ENCODE measurements around the gene PDE9A. TPM values are rescaled to one million over a fixed set of nuclear protein-coding genes. Genes with fewer than 3 reads are reported as not detected.

PDE9A gene
- total and polyA plus RNA-seq, 2 donors (not counting 3 experiments of a cell fraction or from before 2014, with no cell fraction given), result 0.28 to 2.2 TPM

GRCh38 chr21:42734323-42734971 lies 81.0 kb downstream of the PDE9A start:
- H4K20me1 ChIP-seq (replicated peaks; ENCODE audit: control insufficient read depth, extremely low read depth, insufficient read depth, low read length), result no peaks in the 10 kb centered on the region
- H3K36me3 ChIP-seq (ENCODE audit: control insufficient read depth in 2 of 2, extremely low read depth in 1 of 2, insufficient read depth in 2 of 2, low read length in 2 of 2), result no peaks in the 10 kb centered on the region
- no peaks in the 10 kb centered on the region for H3K9me1 ChIP-seq (replicated peaks; ENCODE audit: control insufficient read depth, extremely low read depth, insufficient read depth, low read length)
- H3K9me3 ChIP-seq (replicated peaks; ENCODE audit: control insufficient read depth, insufficient read depth, low read length), result no peaks in the 10 kb centered on the region
- no peak overlapping the region for H2AFZ ChIP-seq (ENCODE audit: low read depth, low read length)
- BruUV-seq (replicated peaks), result no TSS peak
- ChIA-PET CTCF (interaction anchor here (1.4 kb wide), 1 partner anchor 20 kb away, joined by 3 read pairs; no protein-coding TSS in a partner anchor), POLR2A (no interaction called here)
- no peak for TF ChIP-seq GATA2 (IDR thresholded peaks at IDR 0.05; ENCODE audit: insufficient read depth, insufficient read length, low read depth, low read length)
- no peak for TF ChIP-seq MYC (IDR thresholded peaks at IDR 0.05; ENCODE audit: low read depth, low read length)
- no peak for TF ChIP-seq FOS (IDR thresholded peaks at IDR 0.05; ENCODE audit: borderline replicate concordance, insufficient read depth, low read length)
- TF ChIP-seq EZH2 (IDR thresholded peaks at IDR 0.05; ENCODE audit: borderline replicate concordance, low read depth, low read length, severe bottlenecking), result no peak
- no peak for TF ChIP-seq MAX (IDR thresholded peaks at IDR 0.05; ENCODE audit: insufficient read depth, insufficient read length)
- TF ChIP-seq CTCF (IDR thresholded peaks at IDR 0.05; ENCODE audit: extremely low read depth in 1 of 2, insufficient read depth in 1 of 2, low read depth in 1 of 2, low read length in 2 of 2), result no peak
- no peak overlapping the region for H3K27ac ChIP-seq (ENCODE audit: insufficient read depth, low read depth, low read length)
- no peak overlapping the region for H3K9ac ChIP-seq (replicated peaks; ENCODE audit: extremely low read depth, insufficient read depth, low read length)
- DNase-seq (ENCODE audit: low read depth, low spot score) (no peak), FAIRE-seq (no peak)
- no peak overlapping the region for H3K4me2 ChIP-seq (ENCODE audit: insufficient read depth, low read length)
- H3K4me1 ChIP-seq (ENCODE audit: control insufficient read depth, extremely low read depth, insufficient read depth, low read length), result no peaks in the 10 kb centered on the region
- dilution Hi-C loops (cut with MboI; ENCODE audit: extremely low pct_ligation_motif_present, low sequenced_read_pairs), result no loop called here
- H3K4me3 ChIP-seq (replicated peaks in 1 of 3; ENCODE audit: insufficient read depth in 1 of 3, low read depth in 1 of 3, low read length in 3 of 3), result no peak overlapping the region
- peaks cover 0 to 3% of the 10 kb centered on the region in 2 experiments for H3K27me3 ChIP-seq (ENCODE audit: control insufficient read depth in 2 of 2, insufficient read depth in 2 of 2, low read length in 2 of 2)
- intact Hi-C loops (cut with micrococcal nuclease), result no loop called here
- H3K79me2 ChIP-seq (ENCODE audit: control insufficient read depth, insufficient read depth, low read length), result no peaks in the 10 kb centered on the region
